Measurements from ENCODE around the gene NEB.

NEB gene

GRCh38 chr2:151733771-151734672, at the start of gene NEB:
Gene NEB, minus strand, starts transcription at chr2:151734476. Its CDS starts 1,320 bp downstream, at chr2:151733156.
- DNase-seq, result no peak

- no peak for DNase-seq
Measured at GRCh38 chr2:151783133-151783520, 48.9 kb upstream of the NEB start.

- DNase-seq, result no peak
Measured at GRCh38 chr2:151782378-151783132, 48.3 kb upstream of the NEB start.

- no peak for DNase-seq
Measured at GRCh38 chr2:151781642-151782041, 47.4 kb upstream of the NEB start.

GRCh38 chr2:151780938-151781337, 46.7 kb upstream of the NEB start:
- no peak for DNase-seq

- no peak for DNase-seq
Measured at GRCh38 chr2:151777935-151778334, 43.7 kb upstream of the NEB start.

- DNase-seq, result no peak
Measured at GRCh38 chr2:151777487-151777886, 43.2 kb upstream of the NEB start.

GRCh38 chr2:151776367-151776766, 42.1 kb upstream of the NEB start:
- DNase-seq, result no peak

- DNase-seq, result no peak
Measured at GRCh38 chr2:151775057-151775740, 40.9 kb upstream of the NEB start.

GRCh38 chr2:151774506-151774905, 40.2 kb upstream of the NEB start:
- no peak for DNase-seq

- no peak for DNase-seq
Measured at GRCh38 chr2:151771599-151772358, 37.5 kb upstream of the NEB start.

- no peak for DNase-seq
Measured at GRCh38 chr2:151770995-151771394, 36.7 kb upstream of the NEB start.

GRCh38 chr2:151769606-151770005, 35.3 kb upstream of the NEB start:
- DNase-seq, result no peak

GRCh38 chr2:151767536-151767935, 33.3 kb upstream of the NEB start:
- no peak for DNase-seq

GRCh38 chr2:151766437-151767153, 32.3 kb upstream of the NEB start:
- DNase-seq, result no peak

- no peak for DNase-seq
Measured at GRCh38 chr2:151765760-151766410, 31.6 kb upstream of the NEB start.

- peak; percentile 37 for DNase-seq
Measured at GRCh38 chr2:151762694-151763093, 28.4 kb upstream of the NEB start.

- DNase-seq, result no peak
Measured at GRCh38 chr2:151761687-151762086, 27.4 kb upstream of the NEB start.

GRCh38 chr2:151761193-151761592, 26.9 kb upstream of the NEB start:
- DNase-seq, result no peak

- no peak for DNase-seq
Measured at GRCh38 chr2:151760139-151760650, 25.9 kb upstream of the NEB start.

GRCh38 chr2:151758744-151759143, 24.5 kb upstream of the NEB start:
- DNase-seq, result no peak

Measured in NCI-H446 treated with DMSO at 0.1 percent for 48 hours (cell line).